HEK293 (cell line): ENCODE results near the gene TXN.

ENCODE experiments used
- CTCF ChIA-PET: fragments of 350-600 bp; formaldehyde crosslinking; extraction: SDS; loops from one replicate; lab custom pipeline; 2021; ENCODE audit warnings: antibody characterized with exemption; lab: Yijun Ruan, JAX
- POLR2A ChIA-PET: fragments of 300-600 bp; formaldehyde crosslinking; extraction: SDS; loops from one replicate; lab custom pipeline; 2020; ENCODE audit warnings: antibody characterized with exemption, inconsistent platforms; lab: Yijun Ruan, JAX
- H3K27ac ChIP-seq: fragments of 200-500 bp; sonication (Bioruptor generic); 2 replicates; pipeline ENCODE4 v1.5.1; 2014; ENCODE audit warnings: low read depth, low read length, control low read depth, inconsistent platforms; ENCODE audit errors: extremely low read depth
- H3K36me3 ChIP-seq, 2 experiments: fragments of 200-500 bp in 1 of 2; sonication (Bioruptor generic) in 1 of 2; 1 replicate in 1 of 2; 2 replicates in 1 of 2; pipeline ENCODE4 v1.5.1; 2014 to 2017; ENCODE audit warnings: inconsistent platforms in 2 of 2, low read length in 2 of 2; ENCODE audit not compliant: control insufficient read depth in 2 of 2, insufficient read depth in 1 of 2
- H3K4me1 ChIP-seq: fragments of 200-500 bp; sonication (Bioruptor generic); 2 replicates; pipeline ENCODE4 v1.5.1; 2014; ENCODE audit warnings: mild to moderate bottlenecking, low read length, inconsistent platforms; ENCODE audit not compliant: control insufficient read depth, insufficient read depth
- H3K4me3 ChIP-seq: 2 replicates; pipeline ENCODE4 v1.5.1; 2011; ENCODE audit warnings: low read depth, mild to moderate bottlenecking, control low read depth, low read length, moderate library complexity
- H3K9me3 ChIP-seq: fragments of 200-500 bp; sonication (Bioruptor generic); 2 replicates; pipeline ENCODE4 v1.5.1; 2014; ENCODE audit warnings: low read depth, low read length, inconsistent platforms; ENCODE audit not compliant: control insufficient read depth, insufficient read depth
- AEBP2 ChIP-seq: fragments of 450-650 bp; formaldehyde crosslinking; IDR thresholded peaks from 2 replicates; pipeline ENCODE4 v1.5.1; 2016; ENCODE audit warnings: missing biosample characterization, missing genetic modification characterization, borderline replicate concordance
- GFI1B ChIP-seq: fragments of 450-650 bp; formaldehyde crosslinking; IDR thresholded peaks from 2 replicates; pipeline ENCODE4 v1.5.1; 2016; ENCODE audit warnings: missing biosample characterization, missing genetic modification characterization
- SCRT2 ChIP-seq: fragments of 450-650 bp; formaldehyde crosslinking; IDR thresholded peaks from 2 replicates; pipeline ENCODE4 v1.5.1; 2016; ENCODE audit warnings: missing biosample characterization, missing genetic modification characterization
- TRIM28 ChIP-seq: IDR thresholded peaks from 2 replicates; pipeline ENCODE4 v1.6.1; 2011; ENCODE audit warnings: low read length, control low read depth, borderline replicate concordance
- ZBTB44 ChIP-seq: fragments of 450-650 bp; IDR thresholded peaks from 2 replicates; pipeline ENCODE4 v1.5.1; 2018; ENCODE audit warnings: missing biosample characterization, mild to moderate bottlenecking, missing genetic modification characterization
- ZEB2 ChIP-seq: fragments of 450-650 bp; formaldehyde crosslinking; IDR thresholded peaks from 2 replicates; pipeline ENCODE4 v1.5.1; 2016; ENCODE audit warnings: missing biosample characterization, missing genetic modification characterization
- ZNF140 ChIP-seq: fragments of 450-650 bp; formaldehyde crosslinking; IDR thresholded peaks from 2 replicates; pipeline ENCODE4 v1.5.1; 2016; ENCODE audit warnings: missing biosample characterization, missing genetic modification characterization
- ZNF157 ChIP-seq: fragments of 450-650 bp; formaldehyde crosslinking; IDR thresholded peaks from 2 replicates; pipeline ENCODE4 v1.5.1; 2016; ENCODE audit warnings: missing biosample characterization, missing genetic modification characterization
- ZNF16 ChIP-seq: fragments of 450-650 bp; formaldehyde crosslinking; IDR thresholded peaks from 2 replicates; pipeline ENCODE4 v1.5.1; 2016; ENCODE audit warnings: low read depth, missing biosample characterization, missing genetic modification characterization
- ZNF335 ChIP-seq: fragments of 450-650 bp; formaldehyde crosslinking; conservative IDR thresholded peaks from 2 replicates; pipeline ENCODE4 v1.5.1; 2016; ENCODE audit warnings: missing biosample characterization, missing genetic modification characterization
- ZNF776 ChIP-seq: fragments of 450-650 bp; formaldehyde crosslinking; IDR thresholded peaks from 2 replicates; pipeline ENCODE4 v1.5.0; 2017; ENCODE audit warnings: missing biosample characterization, missing genetic modification characterization, borderline replicate concordance
- ZNF777 ChIP-seq: fragments of 450-650 bp; formaldehyde crosslinking; IDR thresholded peaks from 2 replicates; pipeline ENCODE4 v1.5.1; 2017; ENCODE audit warnings: missing biosample characterization, missing genetic modification characterization, borderline replicate concordance
- TF ChIP-seq, protein P1 (sequence below): fragments of 450-650 bp; formaldehyde crosslinking; conservative IDR thresholded peaks from 2 replicates; pipeline ENCODE4 v1.5.1; 2016; ENCODE audit warnings: low read depth, missing biosample characterization, missing genetic modification characterization
- TF ChIP-seq, protein P2 (sequence below): fragments of 450-650 bp; formaldehyde crosslinking; IDR thresholded peaks from 2 replicates; pipeline ENCODE4 v1.5.1; 2017; ENCODE audit warnings: missing biosample characterization, missing genetic modification characterization
- TF ChIP-seq, protein P3 (sequence below): fragments of 450-650 bp; formaldehyde crosslinking; IDR thresholded peaks from 2 replicates; pipeline ENCODE4 v1.5.1; 2016; ENCODE audit warnings: missing biosample characterization, missing genetic modification characterization
- TF ChIP-seq, protein P4 (sequence below): fragments of 450-650 bp; formaldehyde crosslinking; IDR thresholded peaks from 2 replicates; pipeline ENCODE4 v1.5.1; 2016; ENCODE audit warnings: missing biosample characterization, missing genetic modification characterization, low read depth
- TF ChIP-seq, protein P5 (sequence below): fragments of 450-650 bp; formaldehyde crosslinking; IDR thresholded peaks from 2 replicates; pipeline ENCODE4 v1.5.0; 2017; ENCODE audit warnings: missing biosample characterization, missing genetic modification characterization, borderline replicate concordance

The TXN gene

DNA sequence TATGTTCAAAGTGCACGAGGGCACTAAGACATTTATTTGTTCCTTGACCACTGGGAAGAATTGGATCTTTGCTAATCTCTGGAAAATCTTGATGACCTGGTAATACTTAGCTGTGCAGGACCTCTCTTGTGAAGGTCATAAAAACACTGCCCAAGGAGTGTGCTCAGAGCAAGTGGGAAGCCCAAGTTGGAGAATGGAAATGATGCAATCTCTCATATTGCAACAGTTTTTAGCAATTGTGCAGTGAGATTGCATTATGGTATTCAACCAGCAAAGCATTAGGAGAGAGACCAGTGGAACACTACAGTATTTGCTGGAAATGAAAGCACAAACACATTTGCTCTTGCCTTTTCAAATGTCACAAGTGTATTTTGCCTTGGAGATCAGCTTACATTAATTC is 46.8 kb upstream of the TXN start:
- Histone ChIP-seq H3K4me1 (no peaks in the 10 kb centered on the region), H3K27ac (no peak overlapping the region), H3K4me3 (no peak overlapping the region), H3K36me3 (no peaks in the 10 kb centered on the region), H3K9me3 (no peaks in the 10 kb centered on the region)
- TF ChIP-seq ZNF776 (tag by site-specific recombination) (no peak), AEBP2 (tag by site-specific recombination) (no peak), ZNF335 (tag by site-specific recombination) (0 out of 2 replicates have a peak, but pooled peaks have one; percentile 25), ZNF777 (no peak), TRIM28 (no peak; the same call in 1 of the 2 replicates), ZNF16 (tag by site-specific recombination) (no peak), ZBTB44 (tag by site-specific recombination) (peak; percentile 58)
- TF ChIP-seq, protein P1, sequence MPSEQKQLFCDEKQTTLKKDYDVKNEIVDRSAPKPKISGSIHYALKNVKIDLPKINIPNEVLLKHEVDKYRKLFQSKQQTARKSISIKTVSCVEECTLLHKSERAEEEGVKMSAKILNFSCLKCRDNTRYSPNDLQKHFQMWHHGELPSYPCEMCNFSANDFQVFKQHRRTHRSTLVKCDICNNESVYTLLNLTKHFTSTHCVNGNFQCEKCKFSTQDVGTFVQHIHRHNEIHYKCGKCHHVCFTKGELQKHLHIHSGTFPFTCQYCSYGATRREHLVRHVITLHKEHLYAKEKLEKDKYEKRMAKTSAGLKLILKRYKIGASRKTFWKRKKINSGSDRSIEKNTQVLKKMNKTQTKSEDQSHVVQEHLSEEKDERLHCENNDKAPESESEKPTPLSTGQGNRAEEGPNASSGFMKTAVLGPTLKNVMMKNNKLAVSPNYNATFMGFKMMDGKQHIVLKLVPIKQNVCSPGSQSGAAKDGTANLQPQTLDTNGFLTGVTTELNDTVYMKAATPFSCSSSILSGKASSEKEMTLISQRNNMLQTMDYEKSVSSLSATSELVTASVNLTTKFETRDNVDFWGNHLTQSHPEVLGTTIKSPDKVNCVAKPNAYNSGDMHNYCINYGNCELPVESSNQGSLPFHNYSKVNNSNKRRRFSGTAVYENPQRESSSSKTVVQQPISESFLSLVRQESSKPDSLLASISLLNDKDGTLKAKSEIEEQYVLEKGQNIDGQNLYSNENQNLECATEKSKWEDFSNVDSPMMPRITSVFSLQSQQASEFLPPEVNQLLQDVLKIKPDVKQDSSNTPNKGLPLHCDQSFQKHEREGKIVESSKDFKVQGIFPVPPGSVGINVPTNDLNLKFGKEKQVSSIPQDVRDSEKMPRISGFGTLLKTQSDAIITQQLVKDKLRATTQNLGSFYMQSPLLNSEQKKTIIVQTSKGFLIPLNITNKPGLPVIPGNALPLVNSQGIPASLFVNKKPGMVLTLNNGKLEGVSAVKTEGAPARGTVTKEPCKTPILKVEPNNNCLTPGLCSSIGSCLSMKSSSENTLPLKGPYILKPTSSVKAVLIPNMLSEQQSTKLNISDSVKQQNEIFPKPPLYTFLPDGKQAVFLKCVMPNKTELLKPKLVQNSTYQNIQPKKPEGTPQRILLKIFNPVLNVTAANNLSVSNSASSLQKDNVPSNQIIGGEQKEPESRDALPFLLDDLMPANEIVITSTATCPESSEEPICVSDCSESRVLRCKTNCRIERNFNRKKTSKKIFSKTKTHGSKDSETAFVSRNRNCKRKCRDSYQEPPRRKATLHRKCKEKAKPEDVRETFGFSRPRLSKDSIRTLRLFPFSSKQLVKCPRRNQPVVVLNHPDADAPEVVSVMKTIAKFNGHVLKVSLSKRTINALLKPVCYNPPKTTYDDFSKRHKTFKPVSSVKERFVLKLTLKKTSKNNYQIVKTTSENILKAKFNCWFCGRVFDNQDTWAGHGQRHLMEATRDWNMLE (tag by site-specific recombination) = peak; percentile 50
- TF ChIP-seq, protein P2, sequence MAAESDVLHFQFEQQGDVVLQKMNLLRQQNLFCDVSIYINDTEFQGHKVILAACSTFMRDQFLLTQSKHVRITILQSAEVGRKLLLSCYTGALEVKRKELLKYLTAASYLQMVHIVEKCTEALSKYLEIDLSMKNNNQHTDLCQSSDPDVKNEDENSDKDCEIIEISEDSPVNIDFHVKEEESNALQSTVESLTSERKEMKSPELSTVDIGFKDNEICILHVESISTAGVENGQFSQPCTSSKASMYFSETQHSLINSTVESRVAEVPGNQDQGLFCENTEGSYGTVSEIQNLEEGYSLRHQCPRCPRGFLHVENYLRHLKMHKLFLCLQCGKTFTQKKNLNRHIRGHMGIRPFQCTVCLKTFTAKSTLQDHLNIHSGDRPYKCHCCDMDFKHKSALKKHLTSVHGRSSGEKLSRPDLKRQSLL (tag by site-specific recombination) = no peak
- TF ChIP-seq, protein P3, sequence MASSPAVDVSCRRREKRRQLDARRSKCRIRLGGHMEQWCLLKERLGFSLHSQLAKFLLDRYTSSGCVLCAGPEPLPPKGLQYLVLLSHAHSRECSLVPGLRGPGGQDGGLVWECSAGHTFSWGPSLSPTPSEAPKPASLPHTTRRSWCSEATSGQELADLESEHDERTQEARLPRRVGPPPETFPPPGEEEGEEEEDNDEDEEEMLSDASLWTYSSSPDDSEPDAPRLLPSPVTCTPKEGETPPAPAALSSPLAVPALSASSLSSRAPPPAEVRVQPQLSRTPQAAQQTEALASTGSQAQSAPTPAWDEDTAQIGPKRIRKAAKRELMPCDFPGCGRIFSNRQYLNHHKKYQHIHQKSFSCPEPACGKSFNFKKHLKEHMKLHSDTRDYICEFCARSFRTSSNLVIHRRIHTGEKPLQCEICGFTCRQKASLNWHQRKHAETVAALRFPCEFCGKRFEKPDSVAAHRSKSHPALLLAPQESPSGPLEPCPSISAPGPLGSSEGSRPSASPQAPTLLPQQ (tag by site-specific recombination) = peak; percentile 63
- ChIA-PET CTCF (no interaction called here), POLR2A (no interaction called here)

DNA sequence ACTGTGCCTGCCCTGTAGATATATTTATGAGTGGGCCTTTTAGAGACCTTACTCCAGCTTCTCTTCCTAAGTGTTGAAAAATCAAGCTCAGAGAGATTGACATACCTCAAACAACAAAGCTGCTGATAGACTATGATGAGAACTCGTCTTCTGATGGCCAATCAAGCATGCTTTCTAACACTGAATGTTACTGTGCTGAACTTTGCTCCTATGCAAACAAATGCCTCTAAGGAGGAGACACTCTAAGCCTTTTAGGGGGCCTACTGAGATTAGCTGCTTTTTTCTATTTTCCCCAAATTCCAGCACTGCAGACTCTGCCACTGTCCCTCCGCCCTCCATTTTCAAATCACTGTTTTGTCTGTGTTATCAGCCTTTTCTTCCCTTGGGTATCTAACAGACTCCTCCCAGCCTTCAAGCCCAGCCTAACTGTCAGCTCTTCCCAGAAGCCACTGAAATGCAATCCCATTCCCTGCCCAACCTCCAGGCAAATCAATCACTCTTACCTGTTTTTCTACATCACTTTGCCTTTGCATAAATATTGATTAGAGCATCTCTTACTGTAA is 41.8 kb upstream of the TXN start:
- Histone ChIP-seq H3K4me3 (no peak overlapping the region), H3K9me3 (no peaks in the 10 kb centered on the region), H3K36me3 (no peaks in the 10 kb centered on the region), H3K27ac (no peak overlapping the region), H3K4me1 (no peaks in the 10 kb centered on the region)
- CTCF ChIA-PET = interaction anchor here (0.7 to 1.0 kb wide), 2 partner anchors 82 to 325 kb away, joined by 3 to 4 read pairs; no protein-coding TSS in a partner anchor
- POLR2A ChIA-PET = interaction anchor here (2.4 kb wide), 1 partner anchor 42 kb away, joined by 6 read pairs; the partner anchor contains the start of gene TXN
- TF ChIP-seq, protein P4, sequence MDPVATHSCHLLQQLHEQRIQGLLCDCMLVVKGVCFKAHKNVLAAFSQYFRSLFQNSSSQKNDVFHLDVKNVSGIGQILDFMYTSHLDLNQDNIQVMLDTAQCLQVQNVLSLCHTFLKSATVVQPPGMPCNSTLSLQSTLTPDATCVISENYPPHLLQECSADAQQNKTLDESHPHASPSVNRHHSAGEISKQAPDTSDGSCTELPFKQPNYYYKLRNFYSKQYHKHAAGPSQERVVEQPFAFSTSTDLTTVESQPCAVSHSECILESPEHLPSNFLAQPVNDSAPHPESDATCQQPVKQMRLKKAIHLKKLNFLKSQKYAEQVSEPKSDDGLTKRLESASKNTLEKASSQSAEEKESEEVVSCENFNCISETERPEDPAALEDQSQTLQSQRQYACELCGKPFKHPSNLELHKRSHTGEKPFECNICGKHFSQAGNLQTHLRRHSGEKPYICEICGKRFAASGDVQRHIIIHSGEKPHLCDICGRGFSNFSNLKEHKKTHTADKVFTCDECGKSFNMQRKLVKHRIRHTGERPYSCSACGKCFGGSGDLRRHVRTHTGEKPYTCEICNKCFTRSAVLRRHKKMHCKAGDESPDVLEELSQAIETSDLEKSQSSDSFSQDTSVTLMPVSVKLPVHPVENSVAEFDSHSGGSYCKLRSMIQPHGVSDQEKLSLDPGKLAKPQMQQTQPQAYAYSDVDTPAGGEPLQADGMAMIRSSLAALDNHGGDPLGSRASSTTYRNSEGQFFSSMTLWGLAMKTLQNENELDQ (tag by site-specific recombination) = no peak
- TF ChIP-seq ZNF140 (tag by site-specific recombination) (no peak), SCRT2 (tag by site-specific recombination) (no peak), ZNF157 (tag by site-specific recombination) (no peak), GFI1B (tag by site-specific recombination) (no peak), ZNF335 (tag by site-specific recombination) (no peak), ZEB2 (tag by site-specific recombination) (no peak)
- TF ChIP-seq, protein P5, sequence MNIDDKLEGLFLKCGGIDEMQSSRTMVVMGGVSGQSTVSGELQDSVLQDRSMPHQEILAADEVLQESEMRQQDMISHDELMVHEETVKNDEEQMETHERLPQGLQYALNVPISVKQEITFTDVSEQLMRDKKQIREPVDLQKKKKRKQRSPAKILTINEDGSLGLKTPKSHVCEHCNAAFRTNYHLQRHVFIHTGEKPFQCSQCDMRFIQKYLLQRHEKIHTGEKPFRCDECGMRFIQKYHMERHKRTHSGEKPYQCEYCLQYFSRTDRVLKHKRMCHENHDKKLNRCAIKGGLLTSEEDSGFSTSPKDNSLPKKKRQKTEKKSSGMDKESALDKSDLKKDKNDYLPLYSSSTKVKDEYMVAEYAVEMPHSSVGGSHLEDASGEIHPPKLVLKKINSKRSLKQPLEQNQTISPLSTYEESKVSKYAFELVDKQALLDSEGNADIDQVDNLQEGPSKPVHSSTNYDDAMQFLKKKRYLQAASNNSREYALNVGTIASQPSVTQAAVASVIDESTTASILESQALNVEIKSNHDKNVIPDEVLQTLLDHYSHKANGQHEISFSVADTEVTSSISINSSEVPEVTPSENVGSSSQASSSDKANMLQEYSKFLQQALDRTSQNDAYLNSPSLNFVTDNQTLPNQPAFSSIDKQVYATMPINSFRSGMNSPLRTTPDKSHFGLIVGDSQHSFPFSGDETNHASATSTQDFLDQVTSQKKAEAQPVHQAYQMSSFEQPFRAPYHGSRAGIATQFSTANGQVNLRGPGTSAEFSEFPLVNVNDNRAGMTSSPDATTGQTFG (tag by site-specific recombination) = no peak
